DOHH2 (cell line): ENCODE measurements around the gene FAM217B.

Experiments
- EZH2phosphoT487 ChIP-seq: fragments of 200-600 bp; sonication (generic); IDR thresholded peaks from 2 replicates; pipeline ENCODE4 v1.6.1; 2017; ENCODE audit warnings: borderline replicate concordance, mild to moderate bottlenecking, antibody characterized with exemption, low read length, moderate library complexity, mixed read lengths
- TF ChIP-seq, protein P1 (sequence below): fragments of 200-600 bp; sonication (generic); IDR thresholded peaks from one replicate; pipeline ENCODE4 v1.5.1; 2014; ENCODE audit warnings: antibody characterized with exemption, mild to moderate bottlenecking, low read depth, low read length; ENCODE audit not compliant: poor library complexity, severe bottlenecking

DNA sequence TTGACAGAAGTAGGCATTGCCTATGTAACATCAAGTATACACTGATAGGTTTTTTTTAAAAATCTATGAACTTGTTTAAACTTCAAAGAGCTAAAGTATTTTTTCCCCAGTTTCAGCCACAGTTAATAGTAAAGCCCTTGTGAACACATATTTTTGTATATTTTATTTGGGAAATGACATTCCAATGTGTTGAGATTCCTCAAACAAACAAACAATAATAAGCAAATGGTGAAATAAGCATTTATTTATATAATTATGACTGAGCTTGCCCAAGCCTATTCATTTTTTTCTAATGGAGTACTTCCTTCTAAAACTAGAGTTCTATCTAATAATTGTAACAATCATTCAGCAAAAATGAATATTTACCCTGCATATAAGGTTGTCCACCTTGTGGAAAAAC is 19.2 kb upstream of the FAM217B start:
- TF ChIP-seq, protein P1, sequence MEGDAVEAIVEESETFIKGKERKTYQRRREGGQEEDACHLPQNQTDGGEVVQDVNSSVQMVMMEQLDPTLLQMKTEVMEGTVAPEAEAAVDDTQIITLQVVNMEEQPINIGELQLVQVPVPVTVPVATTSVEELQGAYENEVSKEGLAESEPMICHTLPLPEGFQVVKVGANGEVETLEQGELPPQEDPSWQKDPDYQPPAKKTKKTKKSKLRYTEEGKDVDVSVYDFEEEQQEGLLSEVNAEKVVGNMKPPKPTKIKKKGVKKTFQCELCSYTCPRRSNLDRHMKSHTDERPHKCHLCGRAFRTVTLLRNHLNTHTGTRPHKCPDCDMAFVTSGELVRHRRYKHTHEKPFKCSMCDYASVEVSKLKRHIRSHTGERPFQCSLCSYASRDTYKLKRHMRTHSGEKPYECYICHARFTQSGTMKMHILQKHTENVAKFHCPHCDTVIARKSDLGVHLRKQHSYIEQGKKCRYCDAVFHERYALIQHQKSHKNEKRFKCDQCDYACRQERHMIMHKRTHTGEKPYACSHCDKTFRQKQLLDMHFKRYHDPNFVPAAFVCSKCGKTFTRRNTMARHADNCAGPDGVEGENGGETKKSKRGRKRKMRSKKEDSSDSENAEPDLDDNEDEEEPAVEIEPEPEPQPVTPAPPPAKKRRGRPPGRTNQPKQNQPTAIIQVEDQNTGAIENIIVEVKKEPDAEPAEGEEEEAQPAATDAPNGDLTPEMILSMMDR, result no peak
- no peak for TF ChIP-seq EZH2phosphoT487
